WERI-Rb-1 (cell line): ENCODE measurements around the gene ADAMTS8.

ENCODE experiments used
- DNase-seq: peaks from one replicate; pipeline ENCODE4 v3.0.0-alpha.2; 2020
- H3K27ac ChIP-seq: fragments of 250-450 bp; sonication (Bioruptor Pico); 2 replicates; pipeline ENCODE4 v1.5.1; 2020; ENCODE audit warnings: mild to moderate bottlenecking, moderate library complexity
- H3K27me3 ChIP-seq: fragments of 250-450 bp; sonication (Bioruptor Pico); 2 replicates; pipeline ENCODE4 v1.5.1; 2021; ENCODE audit warnings: mild to moderate bottlenecking, low read depth, moderate library complexity; ENCODE audit not compliant: insufficient read depth, severe bottlenecking
- H3K36me3 ChIP-seq: fragments of 250-450 bp; sonication (Bioruptor Pico); 2 replicates; pipeline ENCODE4 v1.5.1; 2020; ENCODE audit warnings: mild to moderate bottlenecking, moderate library complexity
- H3K4me3 ChIP-seq: 2 replicates; pipeline ENCODE4 v1.5.1; 2011; ENCODE audit warnings: low read depth, mild to moderate bottlenecking, control low read depth, low read length
- H3K9me3 ChIP-seq: fragments of 250-450 bp; sonication (Bioruptor Pico); 2 replicates; pipeline ENCODE4 v1.5.1; 2021; ENCODE audit warnings: mild to moderate bottlenecking, moderate library complexity; ENCODE audit not compliant: severe bottlenecking
- TF ChIP-seq, protein P1 (sequence below): IDR thresholded peaks from 2 replicates; pipeline ENCODE4 v1.5.1; 2011; ENCODE audit warnings: low read depth, mild to moderate bottlenecking, control low read depth, inconsistent platforms, low read length

The ADAMTS8 gene

DNA sequence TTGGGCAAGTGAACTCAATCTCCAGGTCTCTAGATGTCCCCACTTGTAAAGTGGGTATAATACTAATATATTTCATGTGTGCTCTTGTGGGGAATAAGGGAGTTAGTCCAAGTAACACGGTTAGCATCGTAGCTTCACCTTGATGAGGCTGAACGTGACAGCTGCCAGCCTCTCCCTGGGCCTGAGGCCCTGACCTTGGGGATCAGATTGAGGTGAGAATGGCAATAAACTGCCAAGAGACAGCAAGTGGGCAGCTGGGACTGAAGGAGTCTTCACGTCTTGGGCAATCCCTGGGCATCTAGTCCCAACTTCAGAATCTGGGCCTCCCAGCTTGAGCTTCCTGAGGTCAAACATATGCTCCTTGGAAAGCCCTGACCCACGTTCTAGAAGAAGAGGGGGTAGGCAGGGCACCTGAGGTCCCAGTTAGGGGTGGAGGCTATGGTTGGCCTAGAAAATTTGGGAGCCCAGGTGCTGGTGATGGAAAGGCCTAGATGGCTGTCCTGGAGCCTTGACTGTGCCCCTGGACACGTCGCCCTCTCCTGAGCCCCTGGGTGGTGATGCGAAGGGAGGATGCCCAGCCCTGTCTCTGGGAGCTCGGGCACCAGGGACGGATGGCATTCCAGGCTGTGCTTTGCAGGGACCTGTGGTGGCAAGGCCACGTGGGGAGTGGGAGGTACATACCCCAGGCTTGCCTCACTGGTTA, 43.5 kb upstream of the ADAMTS8 start:
- DNase-seq = no peak
- H3K36me3 ChIP-seq = no peaks in the 10 kb centered on the region
- TF ChIP-seq, protein P1, sequence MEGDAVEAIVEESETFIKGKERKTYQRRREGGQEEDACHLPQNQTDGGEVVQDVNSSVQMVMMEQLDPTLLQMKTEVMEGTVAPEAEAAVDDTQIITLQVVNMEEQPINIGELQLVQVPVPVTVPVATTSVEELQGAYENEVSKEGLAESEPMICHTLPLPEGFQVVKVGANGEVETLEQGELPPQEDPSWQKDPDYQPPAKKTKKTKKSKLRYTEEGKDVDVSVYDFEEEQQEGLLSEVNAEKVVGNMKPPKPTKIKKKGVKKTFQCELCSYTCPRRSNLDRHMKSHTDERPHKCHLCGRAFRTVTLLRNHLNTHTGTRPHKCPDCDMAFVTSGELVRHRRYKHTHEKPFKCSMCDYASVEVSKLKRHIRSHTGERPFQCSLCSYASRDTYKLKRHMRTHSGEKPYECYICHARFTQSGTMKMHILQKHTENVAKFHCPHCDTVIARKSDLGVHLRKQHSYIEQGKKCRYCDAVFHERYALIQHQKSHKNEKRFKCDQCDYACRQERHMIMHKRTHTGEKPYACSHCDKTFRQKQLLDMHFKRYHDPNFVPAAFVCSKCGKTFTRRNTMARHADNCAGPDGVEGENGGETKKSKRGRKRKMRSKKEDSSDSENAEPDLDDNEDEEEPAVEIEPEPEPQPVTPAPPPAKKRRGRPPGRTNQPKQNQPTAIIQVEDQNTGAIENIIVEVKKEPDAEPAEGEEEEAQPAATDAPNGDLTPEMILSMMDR = no peak
- no peaks in the 10 kb centered on the region for H3K9me3 ChIP-seq
- no peak overlapping the region for H3K27ac ChIP-seq
- no peak overlapping the region for H3K4me3 ChIP-seq
- H3K27me3 ChIP-seq = no peaks in the 10 kb centered on the region

DNA sequence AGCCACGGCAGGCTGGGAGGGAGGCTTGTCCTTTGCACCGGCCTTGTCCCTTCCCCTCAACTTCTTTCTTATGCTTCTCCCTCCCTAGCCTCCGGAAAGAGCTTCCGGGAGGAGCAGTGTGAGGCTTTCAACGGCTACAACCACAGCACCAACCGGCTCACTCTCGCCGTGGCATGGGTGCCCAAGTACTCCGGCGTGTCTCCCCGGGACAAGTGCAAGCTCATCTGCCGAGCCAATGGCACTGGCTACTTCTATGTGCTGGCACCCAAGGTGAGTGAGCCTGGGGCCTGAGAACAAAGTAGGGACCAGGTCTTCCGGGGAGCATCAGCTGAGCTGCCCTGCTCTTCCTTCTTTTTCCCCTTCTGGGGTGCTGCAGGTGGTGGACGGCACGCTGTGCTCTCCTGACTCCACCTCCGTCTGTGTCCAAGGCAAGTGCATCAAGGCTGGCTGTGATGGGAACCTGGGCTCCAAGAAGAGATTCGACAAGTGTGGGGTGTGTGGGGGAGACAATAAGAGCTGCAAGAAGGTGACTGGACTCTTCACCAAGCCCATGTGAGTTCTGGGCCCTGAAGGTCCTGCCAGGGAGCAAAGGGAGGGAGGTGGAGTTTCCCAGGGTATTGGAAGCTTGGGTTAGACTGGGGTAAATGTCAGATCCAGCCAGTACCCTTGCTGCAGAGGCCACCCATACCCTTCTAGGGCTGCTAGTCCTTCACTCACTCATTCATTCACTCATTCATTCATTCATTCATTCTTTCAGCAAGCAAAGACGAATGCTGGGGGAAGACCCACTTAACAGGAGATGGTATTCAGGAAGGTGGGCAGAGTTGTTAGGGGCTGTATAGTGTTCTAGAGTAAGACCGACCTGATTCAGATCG, 42.7 kb upstream of the ADAMTS8 start:
- H3K27ac ChIP-seq = no peak overlapping the region
- TF ChIP-seq, protein P1 = no peak
- no peaks in the 10 kb centered on the region for H3K36me3 ChIP-seq
- no peak overlapping the region for H3K4me3 ChIP-seq
- no peak for DNase-seq
- H3K9me3 ChIP-seq = no peaks in the 10 kb centered on the region
- H3K27me3 ChIP-seq = no peaks in the 10 kb centered on the region

DNA sequence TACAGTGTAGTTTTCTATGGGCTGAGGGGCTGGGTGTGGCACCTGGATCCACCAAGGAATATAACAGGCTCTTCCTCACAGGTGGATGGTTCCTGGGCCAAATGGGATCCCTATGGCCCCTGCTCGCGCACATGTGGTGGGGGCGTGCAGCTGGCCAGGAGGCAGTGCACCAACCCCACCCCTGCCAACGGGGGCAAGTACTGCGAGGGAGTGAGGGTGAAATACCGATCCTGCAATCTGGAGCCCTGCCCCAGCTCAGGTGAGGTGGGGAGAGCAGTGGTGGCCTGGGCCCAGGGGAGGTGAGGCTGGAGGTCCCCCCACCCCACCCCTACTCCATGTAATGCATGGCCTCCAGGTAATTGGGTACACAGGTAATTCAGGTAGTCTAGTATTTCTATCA, 40.8 kb upstream of the ADAMTS8 start:
- TF ChIP-seq, protein P1 = no peak

DNA sequence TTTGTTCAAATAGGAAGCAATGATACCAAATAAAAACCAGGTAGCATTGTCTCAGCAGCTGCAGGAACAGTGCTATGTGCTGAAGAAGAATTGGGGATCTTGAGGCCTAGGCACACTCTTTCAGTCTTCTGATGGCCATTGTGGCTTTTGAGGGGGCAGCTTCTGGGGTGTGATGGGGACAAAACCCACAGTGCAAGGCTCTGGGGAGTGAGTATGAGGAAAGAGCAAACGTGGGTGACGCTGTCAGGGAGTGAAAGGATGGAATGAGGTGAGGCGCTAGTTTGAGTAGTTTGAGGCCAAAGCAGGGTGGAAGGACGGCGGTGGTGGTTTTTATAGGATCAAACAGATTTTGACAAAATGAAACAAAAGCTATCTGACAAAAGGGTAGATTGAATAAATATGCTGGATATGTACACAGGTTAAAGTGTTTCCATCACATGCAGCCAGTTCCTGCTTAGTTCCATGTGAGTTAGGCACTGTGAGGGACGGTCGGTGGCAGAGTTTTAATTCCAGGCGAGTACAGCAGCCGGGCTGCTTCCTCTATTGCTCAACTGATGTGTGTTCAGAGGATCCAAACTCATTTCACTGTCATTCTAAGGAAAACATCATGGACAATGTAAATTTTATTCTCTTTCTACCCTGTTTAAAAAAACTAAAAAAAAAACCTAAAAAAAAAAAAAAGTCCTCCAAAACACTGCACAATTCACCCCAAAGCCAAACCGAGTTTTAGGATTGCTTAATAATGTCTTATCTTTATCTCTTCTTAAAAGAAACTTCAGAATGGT, 38.9 kb upstream of the ADAMTS8 start:
- DNase-seq = no peak
- Histone ChIP-seq H3K36me3 (no peaks in the 10 kb centered on the region), H3K27ac (no peak overlapping the region), H3K4me3 (no peak overlapping the region), H3K27me3 (no peaks in the 10 kb centered on the region), H3K9me3 (no peaks in the 10 kb centered on the region)
- TF ChIP-seq, protein P1 = no peak

More for the DNA sequence above, 40.8 kb upstream of the ADAMTS8 start:
- Histone ChIP-seq H3K36me3 (no peaks in the 10 kb centered on the region), H3K27ac (no peak overlapping the region), H3K27me3 (no peaks in the 10 kb centered on the region), H3K9me3 (no peaks in the 10 kb centered on the region), H3K4me3 (no peak overlapping the region)
- no peak for DNase-seq

DNA sequence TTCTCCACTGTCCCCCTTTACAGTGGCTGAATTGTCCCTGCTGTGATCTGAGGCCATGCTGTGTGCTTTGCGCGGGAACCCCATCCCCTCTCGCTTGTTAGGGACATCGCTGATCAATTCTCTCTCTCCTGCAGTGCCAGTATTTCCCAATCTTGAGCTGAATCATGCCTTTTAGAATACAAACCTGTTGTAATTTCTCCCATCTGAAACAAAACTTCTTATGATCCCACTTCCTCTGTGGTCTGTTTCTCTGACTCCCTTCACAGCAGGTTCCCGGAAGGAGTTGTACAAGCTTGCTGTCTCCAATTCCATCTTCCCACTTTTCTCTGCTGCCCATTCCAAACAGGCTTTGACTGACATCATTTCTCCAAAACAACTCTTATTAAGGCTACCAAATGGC, 36.9 kb upstream of the ADAMTS8 start:
- no peak for DNase-seq
- TF ChIP-seq, protein P1 = no peak
- no peak overlapping the region for H3K4me3 ChIP-seq

More for the DNA sequence above, 36.9 kb upstream of the ADAMTS8 start:
- Histone ChIP-seq H3K36me3 (no peaks in the 10 kb centered on the region), H3K27ac (no peak overlapping the region), H3K27me3 (no peaks in the 10 kb centered on the region), H3K9me3 (no peaks in the 10 kb centered on the region)
